Testis (tissue), 3 donors: ENCODE data around the gene LZTS2. TPM values are rescaled to one million over a fixed set of nuclear protein-coding genes. Genes with fewer than 3 reads are reported as not detected.
"Not testable (repeated sequence)": the region's sequence is repeated elsewhere in the genome, so short reads cannot be mapped to it uniquely, and the experiment has no call there.

Source experiments
- DNase-seq: peaks from one replicate; pipeline ENCODE4 v3.0.0-alpha.2; 2019
- H3K27ac ChIP-seq, 2 donors: fragments of 200-600 bp; sonication (generic); one replicate each; pipeline ENCODE4 v1.5.1; 2019
- H3K27me3 ChIP-seq: fragments of 200-600 bp; sonication (generic); one replicate; pipeline ENCODE4 v1.5.1; 2019
- H3K36me3 ChIP-seq: fragments of 200-600 bp; sonication (generic); one replicate; pipeline ENCODE4 v1.5.1; 2017; ENCODE audit warnings: low read depth; ENCODE audit errors: missing control alignments
- H3K4me1 ChIP-seq: fragments of 200-600 bp; sonication (generic); one replicate; pipeline ENCODE4 v1.5.1; 2019
- H3K4me3 ChIP-seq, 2 donors: fragments of 200-600 bp; sonication (generic); one replicate each; pipeline ENCODE4 v1.5.1; 2017 to 2019
- H3K9me3 ChIP-seq: fragments of 200-600 bp; sonication (generic); one replicate; pipeline ENCODE4 v1.5.1; 2017
- CTCF ChIP-seq, 3 experiments: fragments of 450-650 bp in 2 of 3; fragments of 200-600 bp in 1 of 3; sonication (generic) in 1 of 3; IDR thresholded peaks; one replicate each; pipeline ENCODE4 v1.5.1; 2016 to 2019; ENCODE audit warnings: antibody characterized with exemption in 3 of 3, mild to moderate bottlenecking in 2 of 3, moderate library complexity in 1 of 3
- POLR2A ChIP-seq: fragments of 450-650 bp; IDR thresholded peaks from one replicate; pipeline ENCODE4 v1.6.1; 2017; ENCODE audit warnings: antibody characterized with exemption, mild to moderate bottlenecking, moderate library complexity
- WGBS, 2 donors: methylation state at CpG; one replicate each; pipeline ENCODE4 v1.1.5; 2018; 5-methylcytosine and 5-hydroxymethylcytosine counted together
- intact Hi-C: fragments of 100-400 bp; cut with DNase I; formaldehyde crosslinking; loops from one replicate; pipeline ENCODE4 v1.15.1; 2023; ENCODE audit warnings: low total_unique reads
- polyA plus RNA-seq: library from polyadenylated mRNA; stranded (reverse); fragments of 350-450 nt; fragmentation: Illumina TruSeq; extraction: RNeasy Lipid Tissue Mini Kit (QIAGEN cat#74804); gene quantifications from one replicate; pipeline ENCODE4 v1.2.3, GENCODE V29; 2014; ENCODE audit warnings: low read depth, low replicate concordance; ENCODE audit not compliant: insufficient read depth
- total RNA-seq, 2 donors: library from RNA; depleted of rRNA; stranded (reverse); fragments of >200 nt; gene quantifications; one replicate each; pipeline ENCODE4 v1.2.3, GENCODE V29; 2016

LZTS2 gene
- total and polyA plus RNA-seq, 3 donors from 2014 or later = 65.9 to 158 (median 133) TPM

GRCh38 chr10:100972904-100973535, 26.6 kb upstream of the LZTS2 start:
- TF ChIP-seq CTCF (IDR thresholded peaks at IDR 0.05) (no peak), POLR2A (no peak)
- Histone ChIP-seq H3K4me1 (peaks cover 21% of the 10 kb centered on the region), H3K27ac (no peak overlapping the region), H3K36me3 (no peaks in the 10 kb centered on the region), H3K27me3 (no peaks in the 10 kb centered on the region), H3K4me3 (no peak overlapping the region), H3K9me3 (no peaks in the 10 kb centered on the region)
- 89 to 96% methylated on average over 4 to 6 of the region's 6 CpGs for WGBS, 2 donors
- intact Hi-C loops = no loop called here
- peak; percentile 1 for DNase-seq

- H3K27ac ChIP-seq, H3K9me3 ChIP-seq, DNase-seq, H3K4me1 ChIP-seq, H3K4me3 ChIP-seq, H3K27me3 ChIP-seq, intact Hi-C loops, H3K36me3 ChIP-seq: not testable (repeated sequence)
- 83 to 94% methylated on average over 8 of the region's 8 CpGs for WGBS, 2 donors
Observed at GRCh38 chr10:100975397-100975796, 24.2 kb upstream of the LZTS2 start.

- no peaks in the 10 kb centered on the region for H3K36me3 ChIP-seq
- no peaks in the 10 kb centered on the region for H3K27me3 ChIP-seq
- H3K27ac ChIP-seq = no peak overlapping the region
- 85 to 90% methylated on average over 3 of the region's 3 CpGs for WGBS, 2 donors
- no peaks in the 10 kb centered on the region for H3K9me3 ChIP-seq
- no peak for DNase-seq
- H3K4me1 ChIP-seq = no peaks in the 10 kb centered on the region
- no peak overlapping the region for H3K4me3 ChIP-seq
- intact Hi-C loops = no loop called here
- no peak for TF ChIP-seq POLR2A
Observed at GRCh38 chr10:100976906-100977305, 22.7 kb upstream of the LZTS2 start.

GRCh38 chr10:100977436-100977835, 22.2 kb upstream of the LZTS2 start:
- no peaks in the 10 kb centered on the region for H3K27me3 ChIP-seq
- H3K36me3 ChIP-seq = no peaks in the 10 kb centered on the region
- WGBS, 2 donors = 83 to 91% methylated on average over 6 of the region's 6 CpGs
- DNase-seq = no peak
- H3K27ac ChIP-seq = no peak overlapping the region
- TF ChIP-seq POLR2A = no peak
- no peak for TF ChIP-seq CTCF (IDR thresholded peaks at IDR 0.05)
- H3K4me3 ChIP-seq = no peak overlapping the region
- no peaks in the 10 kb centered on the region for H3K9me3 ChIP-seq
- no peaks in the 10 kb centered on the region for H3K4me1 ChIP-seq
- intact Hi-C loops = no loop called here

- TF ChIP-seq CTCF (IDR thresholded peaks at IDR 0.05) (no peak), POLR2A (no peak)
- Histone ChIP-seq H3K36me3 (no peaks in the 10 kb centered on the region), H3K4me1 (no peaks in the 10 kb centered on the region), H3K9me3 (no peaks in the 10 kb centered on the region), H3K27ac (no peak overlapping the region), H3K4me3 (no peak overlapping the region), H3K27me3 (no peaks in the 10 kb centered on the region)
- intact Hi-C loops = no loop called here
- WGBS, 2 donors = 87 to 89% methylated on average over 9 to 13 of the region's 13 CpGs
- no peak for DNase-seq
Observed at GRCh38 chr10:100978121-100978900, 21.3 kb upstream of the LZTS2 start.

- H3K4me1 ChIP-seq = no peaks in the 10 kb centered on the region
- 76 to 80% methylated on average over 2 to 10 of the region's 10 CpGs for WGBS, 2 donors
- H3K27me3 ChIP-seq = no peaks in the 10 kb centered on the region
- TF ChIP-seq CTCF (IDR thresholded peaks at IDR 0.05) (no peak), POLR2A (no peak)
- no peak overlapping the region for H3K27ac ChIP-seq
- no peaks in the 10 kb centered on the region for H3K36me3 ChIP-seq
- H3K9me3 ChIP-seq = no peaks in the 10 kb centered on the region
- intact Hi-C loops = no loop called here
- DNase-seq = no peak
- no peak overlapping the region for H3K4me3 ChIP-seq
Observed at GRCh38 chr10:100978901-100979195, 20.8 kb upstream of the LZTS2 start.
